Colon (tissue), 2 donors: Measurements from ENCODE around the gene LPIN3.
A peak's percentile ranks its signal among the peaks of the same experiment; 100 is the strongest.
"Not testable (repeated sequence)": the region's sequence is repeated elsewhere in the genome, so short reads cannot be mapped to it uniquely, and the experiment has no call there.

ENCODE experiments used
- FAIRE-seq: peaks from 2 replicates; lab custom pipeline; 2012; peaks lifted over from hg19 to GRCh38; lab: Jason Lieb, UNC
- donor health status: control.
- donor health status: control.

Gene LPIN3

GRCh38 chr20:41340327-41341055, at the start of gene LPIN3:
TSS of gene LPIN3 (plus strand) at chr20:41340821. CDS start at chr20:41345804, 4,983 bp downstream.
- FAIRE-seq: peak; percentile 41

DNA sequence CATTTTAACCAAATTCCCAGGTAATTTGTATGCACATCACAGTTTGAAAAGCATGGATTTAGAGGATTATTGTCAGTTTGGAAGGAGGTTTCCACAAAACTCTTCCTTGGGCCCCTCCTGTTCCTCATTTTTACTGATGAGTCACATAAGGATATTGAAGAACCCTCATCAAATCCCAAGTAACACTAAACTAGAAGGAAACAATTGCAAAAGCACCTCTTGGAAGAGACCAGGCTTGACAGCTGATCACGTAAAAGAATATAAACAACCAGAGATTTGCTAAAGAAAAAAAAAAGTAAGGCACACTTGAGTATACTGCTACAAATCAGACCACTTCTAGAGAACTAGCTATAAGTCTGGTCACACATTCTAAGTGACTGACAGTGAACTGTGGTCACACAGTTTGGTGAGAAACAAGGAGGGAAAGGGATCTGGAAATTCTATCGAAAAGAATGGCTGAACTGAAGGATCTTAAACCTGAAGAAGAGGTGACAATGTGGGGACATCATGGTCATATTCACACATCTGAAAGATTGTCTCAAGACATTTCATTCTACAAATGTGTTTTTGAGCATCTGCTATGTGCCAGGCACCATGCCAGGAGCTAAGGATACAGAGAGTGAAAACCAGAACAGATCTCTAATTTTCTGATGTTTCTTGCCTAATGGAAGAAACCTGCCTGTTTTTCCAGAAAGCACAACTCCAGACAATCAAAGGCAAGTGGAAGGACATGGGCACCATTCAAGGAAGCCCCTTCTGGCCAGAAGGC, 47.2 kb upstream of the LPIN3 start:
- no peak for FAIRE-seq

GRCh38 chr20:41299899-41300298, 40.7 kb upstream of the LPIN3 start:
- no peak for FAIRE-seq

- no peak for FAIRE-seq
Observed at GRCh38 chr20:41300383-41300782, 40.2 kb upstream of the LPIN3 start.

DNA sequence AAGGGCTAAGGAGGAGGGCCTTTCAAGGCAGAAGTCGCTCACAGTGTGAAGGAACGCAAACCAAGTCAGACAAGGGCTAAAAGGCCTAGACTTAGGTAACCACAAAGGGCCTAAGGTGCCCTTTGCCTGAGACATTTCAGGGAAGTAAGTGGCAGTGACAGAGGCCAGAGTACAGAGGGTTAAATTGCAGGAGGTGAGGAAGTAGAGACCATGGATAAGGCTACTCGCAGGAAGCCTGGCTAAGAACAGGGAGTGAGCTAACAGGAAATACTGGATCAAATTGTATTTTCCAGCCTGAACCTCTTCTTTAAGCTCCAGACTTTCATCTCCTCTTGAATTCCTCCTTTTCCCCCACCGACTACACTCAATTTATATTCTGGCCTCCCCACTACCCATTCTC, 39.7 kb upstream of the LPIN3 start:
- FAIRE-seq: no peak

- FAIRE-seq: no peak
Observed at GRCh38 chr20:41304002-41304401, 36.6 kb upstream of the LPIN3 start.

GRCh38 chr20:41304424-41305079, 36.1 kb upstream of the LPIN3 start:
- no peak for FAIRE-seq

GRCh38 chr20:41306061-41306727, 34.4 kb upstream of the LPIN3 start:
- no peak for FAIRE-seq

DNA sequence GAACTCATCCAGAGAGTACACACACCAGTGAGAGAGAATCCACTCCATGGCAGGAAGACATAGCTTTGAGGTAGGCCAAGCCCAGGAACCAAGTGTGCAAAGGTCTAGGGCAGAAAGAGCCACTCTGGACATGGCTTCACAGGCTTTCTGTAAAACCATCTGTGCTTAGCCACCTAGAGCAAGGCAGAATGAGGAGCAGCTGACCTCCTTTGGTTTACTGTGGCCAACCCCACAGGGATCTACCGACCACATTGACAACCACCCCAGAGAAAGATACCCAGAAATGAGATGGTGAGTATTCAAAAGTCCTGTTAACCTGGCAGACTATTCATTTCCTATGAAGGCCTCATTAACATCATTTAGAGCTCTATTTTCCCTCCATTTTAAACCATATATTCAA, 33.6 kb upstream of the LPIN3 start:
- no peak for FAIRE-seq

DNA sequence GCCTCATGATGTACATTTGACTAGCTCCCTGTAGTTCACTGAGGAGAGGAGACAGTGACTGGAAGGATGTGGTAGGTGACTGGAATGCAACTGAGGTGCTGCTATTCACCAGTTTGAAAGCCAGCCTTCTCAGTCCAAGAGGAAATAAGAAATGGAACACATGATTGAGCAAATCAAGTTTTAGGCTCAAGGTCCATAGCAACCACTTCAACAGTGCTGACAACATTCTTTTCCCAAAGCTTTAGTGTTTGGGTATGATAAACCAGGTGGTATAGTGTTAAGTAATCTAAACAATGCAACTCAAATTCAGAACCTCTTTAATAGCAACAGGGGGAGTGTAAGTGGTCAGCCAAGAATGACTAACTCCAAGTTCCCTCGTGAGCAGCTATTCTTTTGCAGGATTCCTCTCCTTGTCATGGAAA, 32.3 kb upstream of the LPIN3 start:
- no peak for FAIRE-seq

GRCh38 chr20:41308726-41309413, 31.8 kb upstream of the LPIN3 start:
- no peak for FAIRE-seq

DNA sequence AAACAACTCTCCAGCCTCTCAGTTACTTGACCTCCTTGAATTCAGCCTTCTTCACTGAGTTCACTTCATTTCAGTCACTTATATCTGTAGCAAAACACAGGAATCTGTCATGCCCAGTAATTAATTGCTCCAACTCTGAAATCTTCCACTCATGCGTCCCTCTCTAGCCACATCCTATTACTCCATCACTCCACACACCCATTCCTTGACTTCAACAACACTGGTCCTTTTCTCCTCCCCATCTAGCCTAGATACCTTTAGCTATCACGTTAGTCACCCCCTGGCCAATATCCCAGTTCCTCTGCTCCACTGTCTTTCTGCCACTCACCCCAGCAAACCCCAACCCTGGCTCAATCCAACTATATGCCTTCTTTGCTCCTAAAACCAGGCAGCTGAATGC, 30.8 kb upstream of the LPIN3 start:
- FAIRE-seq: no peak

GRCh38 chr20:41312009-41312408, 28.6 kb upstream of the LPIN3 start:
- not testable (repeated sequence) for FAIRE-seq

DNA sequence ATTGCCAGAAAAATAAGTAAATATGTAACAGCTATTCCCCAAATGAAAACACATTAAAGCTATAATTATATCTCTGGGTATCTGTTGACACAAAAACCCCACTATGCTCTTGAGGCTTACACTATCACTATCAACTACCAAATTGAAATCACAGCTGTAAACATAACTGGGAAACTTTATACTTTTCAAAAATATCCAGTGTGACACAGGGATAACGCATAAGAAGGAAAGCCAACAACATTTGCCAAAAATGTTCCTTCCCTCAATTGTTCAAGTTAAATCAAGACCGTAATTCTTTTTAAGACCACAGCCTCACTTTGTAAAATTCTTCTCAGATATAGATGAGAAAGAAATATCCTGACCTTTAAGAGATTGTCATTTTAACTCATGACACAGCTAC, 26.2 kb upstream of the LPIN3 start:
- FAIRE-seq: no peak

DNA sequence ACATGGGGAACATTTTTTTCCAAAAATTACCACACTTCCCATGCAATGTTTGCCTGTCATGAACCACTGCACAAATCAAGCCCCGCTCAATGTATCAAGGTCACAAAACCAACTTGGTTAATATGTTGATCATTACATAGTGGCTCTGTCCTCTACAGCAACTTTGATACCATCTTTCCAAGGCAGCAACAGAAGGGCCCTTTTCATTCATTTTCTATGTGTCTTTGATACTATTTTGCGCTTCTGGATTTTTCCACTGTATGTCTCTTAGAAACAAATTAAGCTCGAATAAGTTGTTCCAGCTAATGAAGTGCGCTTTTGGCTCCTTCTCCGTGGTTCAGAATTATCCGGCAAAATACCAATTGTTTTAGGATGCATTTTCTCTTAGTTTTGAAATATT, 24.6 kb upstream of the LPIN3 start:
- no peak for FAIRE-seq

DNA sequence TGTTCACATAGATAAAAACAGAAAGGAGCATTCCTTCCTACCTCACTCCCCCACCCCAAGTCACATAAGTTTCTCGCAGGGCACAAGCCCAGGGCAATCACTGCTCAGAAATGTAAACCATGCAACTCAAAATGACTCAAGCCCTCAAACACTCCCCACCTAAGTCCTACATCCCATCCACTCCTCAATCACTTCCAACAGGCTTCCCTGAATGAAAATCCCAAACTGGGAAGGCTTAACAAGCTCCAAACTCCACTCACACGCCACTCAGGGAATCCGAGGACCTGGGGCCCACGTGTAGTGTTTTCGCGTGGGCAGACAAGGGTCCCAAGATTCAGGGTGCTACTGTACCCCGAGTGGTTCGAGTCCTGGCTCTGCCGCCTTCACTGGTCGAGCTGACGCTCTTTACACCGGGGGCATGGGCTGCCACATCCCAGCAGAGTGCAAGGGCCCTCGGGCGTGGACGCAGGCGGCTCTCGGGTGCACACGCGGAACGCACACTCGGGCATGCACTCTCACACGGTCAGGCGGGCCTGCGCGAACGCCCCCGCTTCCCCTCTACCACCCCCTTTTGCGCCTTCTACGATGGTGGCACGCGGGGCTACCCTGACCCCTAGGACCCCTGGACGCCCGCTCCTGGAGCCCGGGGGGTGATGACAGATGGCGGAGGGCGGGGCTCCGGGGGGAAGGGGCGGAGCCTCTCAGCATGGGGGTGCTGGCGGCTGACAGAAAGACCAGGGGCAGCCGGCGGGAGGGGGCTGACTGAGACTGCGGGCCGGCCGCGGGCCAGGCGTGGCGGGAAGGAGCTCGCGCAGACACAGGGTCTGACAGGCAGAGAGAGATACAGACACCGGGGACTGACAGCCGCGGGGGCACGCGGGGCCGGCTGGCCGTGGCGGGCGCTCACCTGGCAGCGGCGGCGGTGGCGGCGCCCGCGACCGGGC, 23.7 kb upstream of the LPIN3 start:
- FAIRE-seq: no peak

GRCh38 chr20:41317546-41318270, 22.9 kb upstream of the LPIN3 start, which contains the start of gene ZHX3:
TSS of gene ZHX3 (minus strand) at chr20:41317731. CDS start at chr20:41204916, 112,815 bp downstream.
- no peak for FAIRE-seq

DNA sequence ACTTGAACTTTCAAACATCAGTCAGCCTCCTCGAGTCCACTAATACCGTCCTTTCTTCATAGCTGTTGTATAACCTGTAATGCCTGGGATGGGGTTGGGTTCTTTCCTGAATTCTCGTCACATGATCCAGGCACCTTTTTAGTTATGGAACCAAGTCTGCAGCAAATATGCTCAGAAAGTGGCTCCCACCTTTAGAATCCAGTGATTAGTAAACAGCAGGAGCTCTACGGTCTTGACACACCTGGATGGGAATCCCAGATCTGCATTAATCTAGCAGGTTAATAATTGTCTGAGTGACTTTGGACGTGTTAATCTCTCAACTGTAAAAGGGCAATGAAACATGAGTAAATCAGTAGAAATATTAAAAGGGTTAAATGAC, 22.4 kb upstream of the LPIN3 start:
- no peak for FAIRE-seq

DNA sequence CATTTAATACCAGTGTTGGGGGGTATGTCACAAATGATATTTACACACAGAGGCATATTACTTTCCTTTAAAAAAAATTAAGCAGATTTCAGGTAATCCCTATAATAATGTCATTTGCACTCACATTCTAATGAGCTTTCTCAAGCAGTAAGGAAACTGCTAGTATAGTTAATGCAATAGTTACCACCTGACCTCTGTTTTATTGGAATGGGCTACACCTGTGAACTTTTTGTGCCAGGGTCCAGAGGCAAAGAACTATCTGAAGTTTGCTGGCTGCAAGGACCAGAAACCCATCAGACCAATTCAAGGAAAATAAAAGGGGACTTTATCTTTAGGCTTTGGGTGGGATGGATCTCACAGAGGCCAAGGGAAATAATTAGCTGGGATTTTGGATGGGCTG, 20.2 kb upstream of the LPIN3 start:
- no peak for FAIRE-seq

DNA sequence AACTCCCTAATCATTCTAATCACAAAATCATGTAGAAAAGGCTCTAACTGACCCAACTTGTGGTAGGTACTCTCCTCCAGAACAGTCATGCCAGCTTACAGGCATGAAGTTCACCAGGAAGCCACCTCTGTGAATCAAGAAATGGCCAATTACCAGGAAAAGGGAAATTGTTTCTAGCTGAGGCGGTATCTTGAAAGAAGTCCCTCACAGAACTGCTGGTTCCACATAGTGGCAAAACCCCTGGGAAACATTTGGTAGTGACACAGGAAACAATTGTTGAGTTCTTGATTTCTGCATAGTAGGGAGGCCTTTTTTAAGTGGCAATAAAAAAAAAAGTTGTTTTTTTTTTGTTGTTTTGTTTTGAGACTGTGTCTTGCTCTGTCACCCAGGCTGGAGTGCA, 19.6 kb upstream of the LPIN3 start:
- no peak for FAIRE-seq
